ENCODE data around the gene CD101.

CD101 gene

GRCh38 chr1:117059678-117060440 lies 58.3 kb downstream of the CD101 start, which contains the start of gene TTF2:
TSS of gene TTF2 (plus strand) at chr1:117060326. CDS start at chr1:117060347, 21 bp downstream.
- no peak within 1 kb of the TSS for H3K4me3 Mint-ChIP-seq
- DNase-seq (ENCODE audit: low spot score) = peak; percentile 97
- no peak within 1 kb of the TSS for H3K27ac Mint-ChIP-seq
- peaks cover 40% of the 10 kb centered on the region for H3K36me3 Mint-ChIP-seq (ENCODE audit: low read depth)
- no peaks in the 10 kb centered on the region for H3K9me3 Mint-ChIP-seq
- H3K27me3 Mint-ChIP-seq (ENCODE audit: low read depth) = no peaks in the 10 kb centered on the region
- peaks cover 53% of the 10 kb centered on the region for H3K4me1 Mint-ChIP-seq (ENCODE audit: low read depth)

- Mint-ChIP-seq H3K36me3 (ENCODE audit: low read depth) (peaks cover 45% of the 10 kb centered on the region), H3K27ac (no peak overlapping the region)
These were observed 59.1 kb downstream of the CD101 start for GRCh38 chr1:117060441-117061317.

DNA sequence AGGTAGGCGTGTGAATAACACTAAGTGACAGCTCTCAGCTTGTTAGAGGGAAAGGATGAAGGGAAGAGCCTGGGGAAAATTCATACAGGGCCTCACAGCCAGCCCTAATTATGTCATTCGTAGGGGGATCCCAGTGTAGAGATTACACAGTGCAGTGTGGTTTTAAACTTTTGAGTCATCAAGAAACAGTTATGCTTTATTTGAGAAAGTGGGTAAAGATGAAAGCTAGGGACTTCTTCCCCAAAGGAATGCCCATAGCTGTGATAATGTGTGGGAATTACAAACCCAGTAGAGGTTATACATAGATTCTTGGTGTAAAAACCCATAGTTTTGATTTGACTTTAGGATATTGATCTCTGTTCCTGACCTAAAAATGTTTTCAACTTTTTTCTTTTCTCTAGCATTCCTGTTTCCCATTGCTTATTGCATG lies 60.4 kb downstream of the CD101 start:
- H3K9me3 Mint-ChIP-seq = no peaks in the 10 kb centered on the region
- no peaks in the 10 kb centered on the region for H3K27me3 Mint-ChIP-seq (ENCODE audit: low read depth)
- DNase-seq (ENCODE audit: low spot score) = peak; percentile 60
- peak overlapping the region; percentile 29 for H3K27ac Mint-ChIP-seq
- peaks cover 45% of the 10 kb centered on the region for H3K4me1 Mint-ChIP-seq (ENCODE audit: low read depth)
- H3K4me3 Mint-ChIP-seq = peak overlapping the region; percentile 37
- H3K36me3 Mint-ChIP-seq (ENCODE audit: low read depth) = peaks cover 49% of the 10 kb centered on the region

More at GRCh38 chr1:117060441-117061317, 59.1 kb downstream of the CD101 start:
- Mint-ChIP-seq H3K27me3 (ENCODE audit: low read depth) (no peaks in the 10 kb centered on the region), H3K4me3 (no peak overlapping the region), H3K4me1 (ENCODE audit: low read depth) (peaks cover 49% of the 10 kb centered on the region), H3K9me3 (no peaks in the 10 kb centered on the region)
- DNase-seq (ENCODE audit: low spot score) = peak; percentile 38

- Mint-ChIP-seq H3K9me3 (no peaks in the 10 kb centered on the region), H3K4me3 (no peak overlapping the region), H3K27me3 (ENCODE audit: low read depth) (no peaks in the 10 kb centered on the region), H3K27ac (peak overlapping the region; percentile 18), H3K36me3 (ENCODE audit: low read depth) (peaks cover 56% of the 10 kb centered on the region), H3K4me1 (ENCODE audit: low read depth) (peaks cover 39% of the 10 kb centered on the region)
- no peak for DNase-seq (ENCODE audit: low spot score)
These were observed 64.8 kb downstream of the CD101 start for GRCh38 chr1:117066367-117066766.

DNA sequence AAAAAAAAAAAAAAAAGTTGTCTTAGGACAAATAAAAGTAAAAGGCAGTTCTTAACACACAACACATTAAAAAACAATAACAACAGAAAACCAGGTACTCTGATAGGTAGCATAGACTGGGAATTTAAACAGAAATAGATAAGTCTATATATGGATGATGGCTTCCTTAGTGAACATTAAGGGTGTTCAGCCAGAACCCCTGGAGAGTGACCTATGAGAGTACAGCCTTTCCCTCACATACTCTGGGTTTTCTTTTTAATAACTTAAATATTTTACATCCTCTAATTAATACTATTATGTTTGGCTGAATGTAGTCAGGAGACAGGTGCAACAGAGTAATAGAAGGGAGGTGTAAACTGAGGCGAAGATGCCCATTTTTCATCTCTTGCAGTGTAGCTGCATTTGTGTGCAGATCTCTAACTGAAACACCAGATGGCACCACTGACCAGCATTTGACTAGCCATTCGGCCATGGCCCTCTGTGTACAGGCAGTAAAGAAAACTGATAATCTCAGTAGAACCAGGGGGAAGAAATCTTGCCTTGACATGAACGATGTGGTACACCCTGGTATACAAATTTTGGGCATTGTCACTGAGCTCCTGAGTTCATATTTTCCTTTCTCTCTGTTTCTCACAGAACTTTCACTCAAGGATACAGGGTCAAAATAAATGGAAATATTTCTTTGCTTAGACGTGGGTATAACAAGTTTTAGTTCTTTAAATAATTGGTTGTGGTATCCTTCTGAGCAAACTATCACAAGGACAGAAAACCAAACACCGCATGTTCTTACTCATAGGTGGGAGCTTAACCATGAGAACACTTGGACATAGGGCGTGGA lies 66.2 kb downstream of the CD101 start:
- peaks cover 27% of the 10 kb centered on the region for H3K4me1 Mint-ChIP-seq (ENCODE audit: low read depth)
- peaks cover 48% of the 10 kb centered on the region for H3K36me3 Mint-ChIP-seq (ENCODE audit: low read depth)
- no peak overlapping the region for H3K27ac Mint-ChIP-seq
- no peak overlapping the region for H3K4me3 Mint-ChIP-seq
- DNase-seq (ENCODE audit: low spot score) = peak; percentile 26
- no peaks in the 10 kb centered on the region for H3K9me3 Mint-ChIP-seq
- H3K27me3 Mint-ChIP-seq (ENCODE audit: low read depth) = no peaks in the 10 kb centered on the region

- no peaks in the 10 kb centered on the region for H3K27me3 Mint-ChIP-seq (ENCODE audit: low read depth)
- no peak for DNase-seq (ENCODE audit: low spot score)
- H3K36me3 Mint-ChIP-seq (ENCODE audit: low read depth) = peaks cover 41% of the 10 kb centered on the region
- H3K4me1 Mint-ChIP-seq (ENCODE audit: low read depth) = peaks cover 21% of the 10 kb centered on the region
- no peak overlapping the region for H3K27ac Mint-ChIP-seq
- H3K4me3 Mint-ChIP-seq = no peak overlapping the region
- no peaks in the 10 kb centered on the region for H3K9me3 Mint-ChIP-seq
These were observed 67.0 kb downstream of the CD101 start for GRCh38 chr1:117068580-117068979.

GRCh38 chr1:117069220-117069844 lies 67.8 kb downstream of the CD101 start:
- DNase-seq (ENCODE audit: low spot score) = no peak
- H3K4me1 Mint-ChIP-seq (ENCODE audit: low read depth) = peaks cover 16% of the 10 kb centered on the region
- peaks cover 40% of the 10 kb centered on the region for H3K36me3 Mint-ChIP-seq (ENCODE audit: low read depth)
- no peak overlapping the region for H3K27ac Mint-ChIP-seq
- H3K27me3 Mint-ChIP-seq (ENCODE audit: low read depth) = no peaks in the 10 kb centered on the region
- no peak overlapping the region for H3K4me3 Mint-ChIP-seq
- H3K9me3 Mint-ChIP-seq = no peaks in the 10 kb centered on the region

DNA sequence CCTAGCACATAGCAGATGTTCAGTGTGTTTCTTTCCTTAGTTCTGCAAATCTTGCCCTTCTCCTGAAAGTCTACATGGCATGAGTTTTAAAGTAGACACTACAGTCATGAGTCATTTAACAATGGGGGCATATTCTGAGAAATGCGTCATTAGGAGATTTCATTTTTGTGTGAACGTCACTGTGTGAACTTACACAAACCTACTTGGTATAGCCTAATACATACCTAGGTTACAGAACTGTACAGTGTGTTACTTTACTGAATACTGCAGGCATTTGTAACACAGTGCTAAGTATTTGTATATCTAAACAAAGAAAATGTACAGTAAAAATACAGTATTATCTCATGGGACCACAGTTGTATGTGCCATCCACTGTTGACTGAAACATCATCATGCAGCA lies 68.6 kb downstream of the CD101 start:
- Mint-ChIP-seq H3K4me3 (no peak overlapping the region), H3K4me1 (ENCODE audit: low read depth) (peaks cover 19% of the 10 kb centered on the region), H3K9me3 (no peaks in the 10 kb centered on the region), H3K27ac (no peak overlapping the region), H3K27me3 (ENCODE audit: low read depth) (no peaks in the 10 kb centered on the region), H3K36me3 (ENCODE audit: low read depth) (peaks cover 41% of the 10 kb centered on the region)
- DNase-seq (ENCODE audit: low spot score) = no peak

- Mint-ChIP-seq H3K4me1 (ENCODE audit: low read depth) (peaks cover 8% of the 10 kb centered on the region), H3K36me3 (ENCODE audit: low read depth) (peaks cover 66% of the 10 kb centered on the region), H3K27me3 (ENCODE audit: low read depth) (no peaks in the 10 kb centered on the region), H3K4me3 (no peak overlapping the region), H3K27ac (no peak overlapping the region), H3K9me3 (no peaks in the 10 kb centered on the region)
- no peak for DNase-seq (ENCODE audit: low spot score)
These were observed 75.1 kb downstream of the CD101 start for GRCh38 chr1:117076648-117077047.

- peak; percentile 68 for DNase-seq (ENCODE audit: low spot score)
- Mint-ChIP-seq H3K27ac (no peak overlapping the region), H3K27me3 (ENCODE audit: low read depth) (no peaks in the 10 kb centered on the region), H3K36me3 (ENCODE audit: low read depth) (peaks cover 68% of the 10 kb centered on the region), H3K9me3 (no peaks in the 10 kb centered on the region), H3K4me1 (ENCODE audit: low read depth) (peaks cover 8% of the 10 kb centered on the region), H3K4me3 (no peak overlapping the region)
These were observed 75.7 kb downstream of the CD101 start for GRCh38 chr1:117077267-117077666.

DNA sequence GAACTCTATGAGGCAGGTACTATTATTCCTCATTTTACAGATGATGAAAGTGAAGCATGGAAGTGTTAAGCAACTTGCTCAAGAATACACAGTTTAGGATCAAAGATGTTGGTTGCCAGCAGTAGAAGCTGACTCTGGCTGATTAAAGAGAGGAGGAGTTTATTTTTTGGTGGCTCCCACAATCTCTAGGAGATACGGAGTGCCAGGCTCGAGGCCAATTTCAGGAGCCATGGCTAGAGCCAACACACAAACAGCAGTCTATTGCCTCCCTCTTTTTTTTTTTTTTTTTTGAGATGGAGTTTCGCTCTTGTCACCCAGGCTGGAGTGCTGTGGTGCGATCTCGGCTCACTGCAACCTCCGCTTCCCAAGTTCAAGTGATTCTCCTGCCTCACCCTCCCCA lies 78.2 kb downstream of the CD101 start:
- H3K27me3 Mint-ChIP-seq (ENCODE audit: low read depth) = no peaks in the 10 kb centered on the region
- H3K27ac Mint-ChIP-seq = no peak overlapping the region
- no peaks in the 10 kb centered on the region for H3K9me3 Mint-ChIP-seq
- peaks cover 8% of the 10 kb centered on the region for H3K4me1 Mint-ChIP-seq (ENCODE audit: low read depth)
- H3K4me3 Mint-ChIP-seq = no peak overlapping the region
- DNase-seq (ENCODE audit: low spot score) = no peak
- peaks cover 71% of the 10 kb centered on the region for H3K36me3 Mint-ChIP-seq (ENCODE audit: low read depth)

DNA sequence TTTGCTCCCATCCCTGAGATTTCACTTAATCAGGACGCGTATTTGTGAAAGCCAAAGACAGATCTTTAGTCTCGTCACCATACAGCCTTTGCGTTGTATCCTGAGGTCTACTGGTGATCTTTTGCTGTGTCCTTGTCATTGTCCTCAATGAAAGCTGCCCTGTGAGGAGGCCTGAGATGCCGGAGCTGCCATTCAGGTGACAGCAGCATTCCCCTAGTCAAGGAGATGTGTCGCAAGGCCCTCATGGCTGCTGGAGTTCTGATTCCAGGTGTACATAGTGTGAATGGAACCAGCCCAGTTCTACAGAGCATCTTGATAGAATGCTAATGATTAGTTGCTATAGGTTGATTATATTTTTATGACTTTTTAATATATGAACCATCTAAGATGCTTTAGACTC lies 82.7 kb downstream of the CD101 start:
- H3K27me3 Mint-ChIP-seq (ENCODE audit: low read depth) = no peaks in the 10 kb centered on the region
- H3K4me3 Mint-ChIP-seq = no peak overlapping the region
- no peaks in the 10 kb centered on the region for H3K4me1 Mint-ChIP-seq (ENCODE audit: low read depth)
- H3K9me3 Mint-ChIP-seq = no peaks in the 10 kb centered on the region
- no peak overlapping the region for H3K27ac Mint-ChIP-seq
- no peak for DNase-seq (ENCODE audit: low spot score)
- H3K36me3 Mint-ChIP-seq (ENCODE audit: low read depth) = peaks cover 49% of the 10 kb centered on the region

Measured in T-helper 2 cell treated with Interferon-gamma antibody and Interleukin-4, amounts not matched to agents 5 μg/mL and 100 μg/mL, for 36 hours (primary cell).